IPS-NIHi11 (cell line): Measurements from ENCODE around the gene ANKIB1.
"Not testable (repeated sequence)": the region's sequence is repeated elsewhere in the genome, so short reads cannot be mapped to it uniquely, and the experiment has no call there.

Experiments
- DNase-seq: peaks from one replicate; pipeline ENCODE4 v3.0.0; 2012; ENCODE audit warnings: mixed read lengths, low spot score

The ANKIB1 gene

DNA sequence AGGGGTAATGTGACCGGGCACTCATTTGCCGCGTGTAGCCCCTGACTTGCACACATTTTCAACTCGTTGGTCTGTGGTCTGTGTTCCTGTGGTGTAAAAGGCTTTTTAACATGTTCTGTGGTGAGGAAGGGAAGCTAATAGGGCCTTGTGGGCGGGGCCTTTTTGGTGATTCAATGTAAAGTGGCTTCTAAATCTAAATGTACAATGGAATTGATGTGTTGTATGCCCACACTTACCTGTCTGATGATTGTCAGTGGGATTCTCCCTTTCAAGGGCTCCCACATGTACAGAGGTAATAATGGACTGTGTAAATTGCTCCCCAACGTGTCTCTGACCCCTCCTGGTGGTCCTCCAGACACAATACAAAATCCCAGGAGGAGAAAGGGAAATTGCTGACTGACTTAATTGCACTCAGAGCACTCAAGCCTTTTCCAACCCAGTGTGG lies 158.4 kb downstream of the ANKIB1 start:
- DNase-seq: no peak

DNA sequence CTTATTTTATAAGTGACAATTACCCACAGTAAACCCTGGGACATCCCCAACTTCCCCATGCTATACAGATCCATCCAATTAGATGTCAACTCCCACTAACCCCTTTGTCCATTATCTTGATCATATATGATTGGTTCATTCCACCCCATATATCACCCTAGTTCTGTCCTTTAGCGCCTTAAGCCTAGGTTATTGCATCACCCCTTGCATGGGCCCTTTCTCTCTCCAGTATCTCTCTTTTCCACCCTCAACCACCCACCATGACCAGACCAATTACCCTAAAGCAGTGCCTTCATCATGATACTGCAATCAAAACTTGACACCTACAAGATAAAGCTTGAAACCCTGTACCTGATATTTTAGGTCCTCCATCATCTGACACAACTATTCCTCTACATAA lies 163.6 kb downstream of the ANKIB1 start:
- no peak for DNase-seq

DNA sequence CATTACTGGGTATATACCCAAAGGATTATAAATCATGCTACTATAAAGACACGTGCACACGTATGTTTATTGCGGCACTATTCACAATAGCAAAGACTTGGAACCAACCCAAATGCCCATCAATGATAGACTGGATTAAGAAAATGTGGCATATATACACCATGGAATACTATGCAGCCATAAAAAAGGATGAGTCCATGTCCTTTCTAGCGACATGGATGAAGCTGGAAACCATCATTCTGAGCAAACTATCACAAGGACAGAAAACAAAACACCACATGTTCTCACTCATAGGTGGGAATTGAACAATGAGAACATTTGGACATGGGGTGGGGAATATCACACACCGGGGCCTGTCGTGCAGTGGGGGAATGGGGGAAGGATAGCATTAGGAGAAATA lies 164.4 kb downstream of the ANKIB1 start:
- not testable (repeated sequence) for DNase-seq

DNA sequence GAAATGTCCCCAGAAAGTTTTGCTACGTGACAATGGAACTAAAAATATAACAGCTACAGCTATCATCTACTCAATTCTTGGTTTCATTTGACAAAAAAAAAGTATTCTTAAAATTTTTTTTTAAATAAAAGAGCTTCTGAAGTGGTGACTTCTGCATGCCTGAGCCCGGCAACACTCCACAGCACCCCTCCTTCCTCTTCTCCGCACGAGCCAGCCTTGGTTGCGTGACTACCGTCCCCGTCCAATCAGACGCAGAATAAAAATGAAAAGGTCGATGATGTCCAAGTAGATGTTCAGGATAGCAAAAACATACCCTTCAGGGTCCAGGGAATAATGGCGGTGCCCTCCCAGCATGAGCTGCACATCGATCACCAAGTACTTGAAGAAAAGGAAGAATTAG lies 167.0 kb downstream of the ANKIB1 start:
- DNase-seq: no peak

DNA sequence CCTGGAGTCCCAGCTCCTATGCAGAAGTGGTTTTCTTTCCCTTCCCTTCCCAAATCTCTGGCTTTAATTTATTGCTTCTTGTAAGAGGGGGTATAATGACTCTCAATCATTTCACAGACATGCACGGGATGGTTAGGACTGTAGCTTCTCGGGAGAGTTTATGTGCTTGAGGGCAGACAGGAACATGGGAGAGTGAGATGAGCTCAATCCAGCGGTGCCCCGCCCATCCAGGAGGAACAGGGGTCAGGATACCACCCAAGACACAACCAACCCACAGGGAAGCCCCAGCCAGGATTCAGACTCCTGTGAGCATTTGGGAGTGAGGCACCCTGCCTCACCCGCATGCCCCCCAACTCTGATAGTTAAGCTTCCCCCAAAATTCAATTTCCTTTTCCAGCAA lies 167.8 kb downstream of the ANKIB1 start:
- no peak for DNase-seq

DNA sequence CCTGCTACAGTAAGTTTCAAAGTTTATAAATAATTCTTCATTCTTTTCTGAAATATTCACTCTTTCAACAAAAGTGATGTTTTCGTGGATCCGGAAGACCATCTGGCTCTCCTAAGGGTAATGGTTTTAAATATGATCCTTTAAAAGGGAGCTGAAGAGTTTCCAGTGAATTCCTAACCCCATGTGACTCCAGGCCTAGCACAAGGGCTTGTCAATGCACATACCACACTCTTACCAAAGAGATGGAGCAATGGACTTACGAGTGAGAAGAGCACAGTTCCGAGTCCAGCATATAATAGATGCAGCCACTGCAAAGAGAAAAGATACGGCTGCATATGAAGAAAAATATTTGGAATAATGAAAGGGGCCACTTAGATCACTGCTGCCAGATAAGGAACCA lies 169.5 kb downstream of the ANKIB1 start:
- DNase-seq: no peak

DNA sequence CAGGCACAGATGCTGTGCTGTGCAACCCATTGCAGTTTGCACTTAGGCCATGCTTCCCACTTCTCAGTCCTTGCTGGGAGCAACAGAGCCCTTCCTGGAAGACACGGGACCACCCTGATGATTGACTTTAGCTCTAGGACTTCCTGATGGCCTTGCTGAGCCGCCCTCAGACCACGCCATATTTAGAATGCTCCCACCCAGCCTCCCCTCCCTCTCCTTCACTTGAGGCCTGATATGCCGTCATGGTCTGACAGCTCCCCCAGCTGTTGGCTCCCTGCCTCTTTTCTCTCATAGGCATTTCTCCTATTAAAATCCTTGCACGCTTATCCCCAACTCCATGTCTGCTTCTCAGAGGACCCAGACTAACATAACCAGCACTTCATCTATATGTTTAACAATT lies 172.1 kb downstream of the ANKIB1 start:
- DNase-seq: no peak

DNA sequence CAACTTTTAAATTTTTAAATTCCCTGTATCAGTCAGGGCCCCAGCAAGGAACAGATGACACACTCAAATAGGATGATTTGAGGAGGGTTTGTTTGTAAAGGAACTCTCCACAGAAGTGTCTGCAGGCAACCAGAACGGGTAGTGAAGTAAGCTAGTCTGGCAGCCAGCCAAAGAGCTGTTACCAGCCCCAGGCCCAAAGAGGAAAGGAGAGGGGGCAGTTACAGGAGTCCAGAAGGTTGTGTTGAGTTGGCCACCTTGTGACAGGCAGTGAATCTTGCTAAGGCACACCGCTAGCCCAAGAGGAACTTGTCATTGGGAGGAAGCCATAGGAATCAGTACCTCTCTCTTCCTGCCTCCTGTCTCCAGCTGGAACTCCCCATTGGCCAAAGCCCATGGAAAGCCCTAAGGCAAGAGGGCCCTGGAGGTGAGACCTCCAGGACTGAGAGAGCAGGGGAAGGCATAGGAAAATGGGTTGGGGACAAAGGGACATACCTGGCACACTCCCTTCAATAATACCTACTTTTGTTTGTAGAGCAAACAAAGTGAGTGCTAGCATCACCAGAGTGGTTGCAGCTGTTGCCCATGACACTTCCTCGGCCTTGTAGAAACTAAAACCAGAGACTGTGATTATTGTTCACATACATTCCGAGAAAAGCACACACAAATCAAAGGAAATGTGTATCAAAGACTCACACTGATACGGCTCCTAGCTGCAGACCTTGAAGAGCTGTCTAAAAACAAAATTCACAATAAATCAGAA lies 176.1 kb downstream of the ANKIB1 start:
- no peak for DNase-seq

DNA sequence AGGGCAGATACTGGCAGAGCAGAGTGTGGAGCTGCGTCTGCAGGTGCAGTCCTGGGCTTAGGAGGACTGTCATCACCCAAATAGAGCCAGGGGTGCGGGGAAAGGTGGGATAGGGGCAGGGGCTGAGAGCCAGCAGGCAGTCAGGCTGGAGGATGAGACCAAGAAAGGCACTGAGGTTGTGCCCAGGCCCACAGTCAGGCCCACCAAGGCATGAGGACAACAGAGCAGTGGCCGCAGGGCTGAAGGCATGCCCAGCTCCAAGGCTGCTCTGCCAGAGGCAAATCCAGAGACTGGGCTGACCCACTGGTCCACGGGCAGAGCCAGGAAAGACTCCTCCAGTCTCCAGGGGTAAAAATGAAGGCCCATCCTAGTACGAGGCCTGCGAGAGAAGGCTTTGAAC lies 177.2 kb downstream of the ANKIB1 start:
- no peak for DNase-seq

DNA sequence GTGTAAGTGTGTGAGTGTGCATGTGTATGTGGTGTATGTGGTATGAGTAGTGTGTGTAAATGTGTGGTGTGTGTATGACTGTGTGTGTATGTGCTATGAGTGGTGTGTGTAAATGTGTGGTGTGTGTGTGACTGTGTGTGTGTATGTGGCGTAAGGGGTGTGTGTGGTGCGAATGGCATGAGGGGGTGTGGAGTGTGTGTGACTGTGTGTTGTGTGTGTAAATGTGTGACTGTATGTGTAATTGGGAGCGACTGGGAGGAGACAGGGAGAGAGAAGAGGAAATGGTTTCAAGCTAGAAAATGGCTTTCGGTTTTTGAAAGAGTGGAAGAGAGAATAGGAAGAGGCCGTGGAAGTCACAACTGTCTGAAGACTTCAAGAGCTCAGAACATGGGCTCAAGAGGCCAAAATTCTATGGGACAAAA lies 177.9 kb downstream of the ANKIB1 start:
- no peak for DNase-seq

DNA sequence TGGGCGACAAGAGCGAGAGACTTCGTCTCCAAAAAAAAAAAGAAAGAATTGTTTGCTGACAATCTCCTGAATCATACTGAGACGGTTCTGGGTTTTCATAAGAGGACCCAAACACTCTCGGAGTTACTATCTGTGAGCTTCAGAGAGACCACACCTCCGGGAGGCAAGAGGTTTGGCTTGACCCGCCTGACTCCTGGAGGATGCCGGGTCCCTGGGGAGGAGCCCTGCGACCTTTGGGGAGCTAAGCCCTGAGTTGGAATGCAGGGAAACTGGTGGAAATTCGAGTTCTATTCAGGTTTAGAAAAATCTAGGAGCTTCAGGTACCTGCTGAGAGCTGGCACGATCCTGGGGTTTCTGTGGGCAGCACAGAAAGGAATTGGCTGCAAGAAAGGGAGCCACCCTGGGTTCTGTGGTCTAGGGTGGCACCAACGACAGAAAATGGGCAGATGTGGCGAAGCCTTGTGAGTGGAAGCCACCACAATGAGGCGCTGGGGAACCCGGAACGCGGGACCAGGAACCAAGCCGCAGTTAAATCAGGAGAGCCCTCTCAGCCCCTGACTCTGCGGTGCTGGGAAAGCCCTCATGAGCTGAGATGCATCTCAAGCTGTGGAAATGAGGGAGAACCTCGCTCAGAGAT lies 179.7 kb downstream of the ANKIB1 start:
- no peak for DNase-seq

DNA sequence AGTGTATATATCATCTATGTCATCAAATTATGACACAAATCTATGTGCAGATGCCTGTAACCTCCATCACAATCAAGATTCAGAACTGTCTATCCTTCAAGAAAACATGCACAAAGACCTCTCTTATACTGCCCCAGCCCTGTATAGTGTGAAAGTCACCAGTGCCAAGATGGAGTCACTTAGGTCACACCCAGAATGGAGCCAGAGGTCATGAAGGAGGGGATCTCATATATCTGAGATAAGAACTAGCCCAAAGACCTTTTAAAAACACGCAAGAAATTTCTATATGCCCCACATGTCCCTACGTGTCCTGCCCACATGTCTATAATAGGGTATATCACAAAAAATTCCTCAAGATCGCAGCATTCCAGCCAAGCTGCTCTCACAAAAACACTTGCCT lies 181.4 kb downstream of the ANKIB1 start:
- DNase-seq: no peak

DNA sequence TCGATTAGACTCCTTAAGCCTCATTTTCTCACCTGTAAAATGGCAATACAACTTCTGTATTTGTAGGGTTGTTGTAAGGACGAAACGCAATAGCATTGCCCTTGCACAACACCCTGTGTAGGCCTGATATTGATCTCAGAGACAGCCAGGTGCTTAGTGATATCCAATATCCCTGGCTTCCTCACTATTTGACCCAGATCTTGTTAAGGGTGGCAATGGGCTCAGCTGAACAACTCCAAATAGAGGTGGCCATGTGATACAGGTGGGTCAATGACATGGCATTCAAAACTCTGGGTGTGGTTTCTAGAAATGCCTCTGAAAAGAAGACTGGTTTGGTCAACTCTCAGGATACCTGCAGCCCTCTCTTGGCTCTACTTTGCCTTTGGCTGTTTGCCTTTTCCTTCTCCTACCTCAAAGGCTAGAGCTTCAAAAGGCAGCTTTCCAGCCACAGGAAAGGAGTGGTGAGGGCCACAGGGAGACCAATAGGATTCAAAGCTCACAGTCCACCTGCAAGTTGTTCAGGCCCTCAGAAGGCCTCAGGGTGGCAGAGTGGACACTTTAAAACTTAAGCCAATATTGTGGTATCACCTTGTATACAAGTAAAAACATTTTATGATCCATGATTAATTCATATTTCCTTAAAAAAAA lies 186.6 kb downstream of the ANKIB1 start:
- DNase-seq: no peak

DNA sequence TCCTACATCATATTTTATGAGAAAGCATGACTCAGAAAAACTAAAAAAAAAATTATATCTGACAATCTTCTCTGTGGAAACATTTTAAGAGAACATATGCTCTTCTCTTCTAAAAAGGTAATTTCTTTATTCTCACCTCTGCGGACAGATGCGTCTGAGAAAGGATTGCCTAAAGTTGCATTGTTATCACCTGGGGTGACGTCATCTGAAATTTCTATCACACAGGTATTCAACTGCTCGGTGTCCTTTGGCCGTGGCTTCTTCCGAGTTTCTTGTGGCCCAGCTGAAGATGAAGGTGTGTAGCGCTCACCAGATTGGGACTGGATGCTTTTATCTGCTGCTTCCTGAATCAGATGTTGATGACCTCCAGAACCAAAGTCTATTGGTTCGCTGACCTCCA lies 187.2 kb downstream of the ANKIB1 start:
- DNase-seq: no peak

DNA sequence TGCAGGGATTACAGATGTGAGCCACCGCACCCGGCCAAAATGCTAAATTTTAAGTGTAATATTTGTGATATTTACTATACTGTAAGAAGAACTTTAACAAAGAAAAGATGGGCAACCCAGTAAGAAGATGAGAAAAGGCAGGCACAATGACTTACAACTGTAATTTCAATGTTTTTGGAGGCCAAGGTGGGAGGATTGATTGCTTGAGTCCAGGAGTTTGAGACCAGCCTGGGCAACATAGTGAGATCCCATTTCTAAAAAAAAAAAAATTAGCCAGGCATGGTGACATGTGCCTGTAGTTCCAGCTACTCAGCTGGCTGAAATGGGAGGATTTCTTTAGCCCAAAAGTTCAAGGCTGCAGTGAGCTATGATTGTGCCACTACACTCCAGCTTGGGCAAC lies 189.8 kb downstream of the ANKIB1 start:
- DNase-seq: no peak

DNA sequence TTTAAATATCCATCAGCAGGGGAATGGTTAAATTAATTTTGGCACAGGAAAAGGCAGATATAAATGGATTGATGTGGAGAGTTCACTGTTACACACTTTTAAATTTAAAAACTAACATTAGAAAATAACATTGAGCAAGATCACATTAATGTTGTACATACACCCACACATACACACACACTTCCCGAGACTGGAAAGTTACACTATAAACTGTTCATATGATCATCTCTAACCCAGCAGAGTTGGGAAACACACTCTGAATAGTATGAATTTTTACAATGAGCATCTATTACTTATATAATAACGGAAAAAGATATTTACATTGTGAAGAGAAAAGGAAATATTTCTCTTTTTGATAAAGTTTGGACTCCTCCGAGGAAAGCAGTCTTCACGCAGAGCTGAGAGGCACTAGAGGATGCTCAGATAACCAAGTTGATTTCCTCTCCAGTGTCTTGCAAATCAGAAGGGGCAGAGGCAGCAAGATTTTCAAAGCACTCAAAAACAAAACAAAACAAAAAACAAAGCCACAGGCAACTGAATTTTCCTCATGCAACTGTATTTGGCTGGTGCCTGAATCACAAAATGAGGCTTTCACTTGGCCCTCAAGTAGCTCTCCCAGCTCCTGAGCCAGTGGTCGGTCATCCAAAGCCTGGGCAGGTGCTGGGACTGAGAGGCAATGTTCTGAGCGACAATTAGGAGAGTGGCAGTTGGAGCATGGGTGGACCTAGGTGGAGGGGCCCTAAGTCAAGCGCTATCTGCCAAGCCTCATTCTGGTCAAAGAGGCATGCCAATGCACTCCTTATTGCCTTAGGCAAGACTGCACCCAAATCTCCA lies 191.1 kb downstream of the ANKIB1 start:
- DNase-seq: no peak

DNA sequence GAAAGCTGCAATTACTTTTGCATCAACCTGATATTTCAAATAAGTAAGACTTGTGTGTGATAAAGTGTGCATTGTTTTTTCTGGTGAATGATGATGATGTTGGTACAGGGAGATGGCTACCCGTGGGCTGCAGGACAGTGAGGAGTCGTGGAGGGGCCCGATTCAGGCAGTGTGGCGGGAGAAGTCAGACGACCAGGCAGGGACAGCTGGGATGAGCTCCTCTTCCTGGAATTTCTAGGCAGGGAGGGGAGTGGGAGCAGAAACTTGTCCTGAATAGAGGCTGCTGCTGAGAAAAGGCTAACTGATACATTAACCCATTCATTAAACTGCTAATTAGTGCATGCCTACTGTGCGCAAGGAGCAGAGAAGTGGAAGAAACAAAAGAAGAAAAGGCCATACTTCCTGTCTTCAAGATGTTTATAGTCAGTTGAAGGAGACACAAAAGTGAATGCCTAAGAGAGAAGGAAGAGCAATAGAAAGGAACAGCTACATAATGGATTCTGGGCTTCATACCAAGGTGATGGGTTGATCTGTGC lies 192.2 kb downstream of the ANKIB1 start:
- DNase-seq: no peak

DNA sequence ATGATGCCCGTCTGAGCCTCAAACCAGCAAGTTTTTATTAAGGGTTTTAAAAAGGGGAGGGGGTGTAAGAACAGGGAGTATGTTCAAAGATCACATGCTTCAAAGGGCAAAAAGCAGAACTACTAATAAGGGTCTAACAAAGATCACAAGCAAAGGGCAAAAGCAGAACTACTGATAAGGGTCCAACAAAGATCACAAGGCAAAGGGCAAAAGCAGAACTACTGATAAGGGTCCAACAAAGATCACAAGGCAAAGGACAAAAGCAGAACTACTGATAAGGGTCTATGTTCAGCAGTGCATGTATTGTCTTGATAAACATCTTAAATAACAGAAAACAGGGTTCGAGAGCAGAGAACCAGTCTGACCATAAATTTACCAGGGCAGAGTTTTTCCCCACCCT lies 196.9 kb downstream of the ANKIB1 start:
- not testable (repeated sequence) for DNase-seq

DNA sequence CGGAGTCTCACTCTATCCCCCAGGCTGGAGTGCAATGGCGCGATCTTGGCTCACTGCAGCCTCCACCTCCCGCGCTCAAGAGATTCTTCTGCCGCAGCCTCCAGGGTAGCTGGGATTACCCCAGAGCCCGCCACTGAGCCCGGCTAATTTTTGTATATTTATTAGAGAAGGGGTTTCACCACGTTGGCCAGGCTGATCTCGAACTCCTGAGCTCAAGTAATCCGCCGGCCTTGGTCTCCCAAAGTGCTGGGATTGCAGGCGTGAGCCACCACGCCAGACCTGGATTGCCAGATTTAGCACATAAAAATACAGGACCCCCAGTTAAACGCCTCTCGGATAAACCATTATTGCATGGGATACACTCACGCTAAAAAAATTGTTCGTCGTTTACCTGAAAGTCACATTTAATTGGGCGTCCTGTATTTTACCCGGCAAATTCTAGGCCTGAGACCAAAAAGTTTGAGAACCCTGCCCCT lies 201.1 kb downstream of the ANKIB1 start:
- DNase-seq: no peak

DNA sequence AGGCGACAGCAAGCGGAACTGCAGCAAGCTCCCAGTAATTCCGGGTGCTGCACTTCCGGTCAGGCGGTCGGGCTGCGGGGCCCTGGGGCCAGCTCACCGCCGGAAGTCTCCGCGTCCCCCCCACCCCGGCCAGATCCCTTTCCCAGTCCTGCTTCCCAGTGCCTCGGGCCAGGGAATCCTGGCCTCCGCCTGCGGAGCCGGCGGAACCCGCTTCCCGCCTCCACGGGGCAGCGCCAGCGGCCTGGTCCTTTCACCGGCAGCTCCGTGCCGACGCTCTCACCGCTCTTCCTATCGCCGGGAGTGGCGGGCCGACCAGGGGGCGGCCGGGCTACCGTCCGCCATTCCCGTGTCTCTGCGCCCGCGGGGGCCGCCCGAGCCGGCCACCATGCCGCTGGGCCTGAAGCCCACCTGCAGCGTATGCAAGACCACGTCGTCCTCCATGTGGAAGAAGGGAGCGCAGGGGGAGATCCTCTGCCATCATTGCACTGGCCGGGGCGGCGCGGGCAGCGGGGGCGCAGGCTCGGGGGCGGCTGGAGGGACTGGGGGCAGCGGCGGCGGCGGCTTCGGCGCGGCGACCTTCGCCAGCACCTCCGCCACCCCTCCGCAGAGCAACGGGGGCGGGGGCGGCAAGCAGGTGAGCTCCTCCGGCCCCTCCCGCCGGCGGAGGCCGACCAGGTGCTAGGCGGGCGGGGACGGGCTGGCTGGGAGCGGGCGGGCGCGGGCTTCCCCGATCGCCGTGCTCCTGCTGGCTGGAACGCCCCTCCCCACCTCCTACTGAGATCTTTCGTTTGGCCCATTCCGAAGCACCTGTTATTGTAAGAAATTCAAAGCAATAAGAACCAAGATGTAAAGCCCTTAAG lies 201.8 kb downstream of the ANKIB1 start, which contains the start of gene GATAD1:
GATAD1 (plus strand) TSS at position 138 of the 860 bp plus-strand sequence; CDS start at position 386, 248 bp downstream.
- DNase-seq: peak; percentile 97

DNA sequence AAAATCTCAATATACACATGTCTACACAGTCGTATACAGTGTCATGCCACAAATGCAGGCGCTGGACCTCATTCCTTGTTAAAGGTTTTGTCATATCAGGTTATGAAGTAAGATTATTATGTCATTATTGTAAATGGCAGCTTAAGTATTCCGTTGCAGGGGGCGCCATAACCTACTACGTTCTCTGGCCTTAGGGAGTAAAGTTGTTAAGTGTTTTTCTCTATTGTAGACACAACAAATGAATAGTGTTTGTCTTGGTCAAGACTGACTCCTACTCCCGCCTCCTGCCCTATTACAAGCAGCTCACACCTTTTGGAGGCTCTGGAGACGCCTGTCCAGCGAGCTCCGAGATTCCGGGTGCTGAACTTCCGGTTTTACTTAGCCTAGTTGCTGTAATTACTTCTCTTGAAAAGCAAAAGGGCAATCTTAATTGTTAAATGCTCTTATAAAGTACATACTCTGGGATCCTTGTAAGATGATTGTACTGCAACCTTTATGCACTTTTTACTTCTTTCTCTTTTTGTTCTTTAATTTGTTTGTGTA lies 202.5 kb downstream of the ANKIB1 start:
- DNase-seq: peak; percentile 53
